ENCODE measurements around the gene RGL4.

GRCh38 chr22:23677701-23677995 lies 13.2 kb upstream of the RGL4 start:
- no peak for TF ChIP-seq CTCF (IDR thresholded peaks at IDR 0.05 in 4 of 5, conservative IDR thresholded peaks at IDR 0.05 in 1 of 5)
- no peak for TF ChIP-seq POLR2A (IDR thresholded peaks at IDR 0.05)
